Fibroblast of lung (primary cell): ENCODE measurements around the gene EPHB2. TPM values are rescaled to one million over a fixed set of nuclear protein-coding genes. Genes with fewer than 3 reads are reported as not detected.

Experiments
- DNase-seq, 2 donors: peaks; one replicate each; pipeline versions ENCODE4 v3.0.0 to v3.0.0-alpha.2; 2010; ENCODE audit warnings: low read depth in 2 of 2
- H2AFZ ChIP-seq: 2 replicates; pipeline ENCODE4 v1.5.1; 2012; ENCODE audit warnings: low read length, control low read depth, inconsistent platforms
- H3K27ac ChIP-seq: 2 replicates; pipeline ENCODE4 v1.5.1; 2011; ENCODE audit warnings: low read length, control low read depth; ENCODE audit not compliant: insufficient read depth
- H3K27me3 ChIP-seq: 2 replicates; pipeline ENCODE4 v1.5.1; 2011; ENCODE audit warnings: mild to moderate bottlenecking, low read length; ENCODE audit not compliant: control insufficient read depth, insufficient read depth
- H3K36me3 ChIP-seq: 2 replicates; pipeline ENCODE4 v1.5.1; 2011; ENCODE audit warnings: low read length; ENCODE audit not compliant: control insufficient read depth, insufficient read depth
- H3K4me1 ChIP-seq: 2 replicates; pipeline ENCODE4 v1.5.1; 2011; ENCODE audit warnings: low read length; ENCODE audit not compliant: control insufficient read depth, insufficient read depth; ENCODE audit errors: extremely low read depth
- H3K4me2 ChIP-seq: 2 replicates; pipeline ENCODE4 v1.5.1; 2011; ENCODE audit warnings: low read length, control low read depth; ENCODE audit not compliant: insufficient read depth; ENCODE audit errors: extremely low read depth
- H3K4me3 ChIP-seq, 4 experiments: fragments of 200-600 bp in 1 of 4; sonication (generic) in 1 of 4; replicated peaks in 1 of 4; 2 replicates each; pipeline ENCODE4 v1.5.1; 2011 to 2016; ENCODE audit warnings: low read length in 4 of 4, low read depth in 3 of 4, mild to moderate bottlenecking in 3 of 4, control low read depth in 2 of 4, inconsistent platforms in 1 of 4, mixed read lengths in 1 of 4; ENCODE audit not compliant: insufficient read depth in 1 of 4; ENCODE audit errors: control extremely low read depth in 1 of 4
- H3K79me2 ChIP-seq: 2 replicates; pipeline ENCODE4 v1.5.1; 2012; ENCODE audit warnings: mild to moderate bottlenecking, low read length, inconsistent platforms; ENCODE audit not compliant: control insufficient read depth, insufficient read depth
- H3K9ac ChIP-seq: 2 replicates; pipeline ENCODE4 v1.5.1; 2011; ENCODE audit warnings: mild to moderate bottlenecking, low read length, control low read depth; ENCODE audit not compliant: insufficient read depth
- H3K9me3 ChIP-seq: 2 replicates; pipeline ENCODE4 v1.5.1; 2012; ENCODE audit warnings: low read depth, low read length; ENCODE audit not compliant: control insufficient read depth, insufficient read depth
- H4K20me1 ChIP-seq: 2 replicates; pipeline ENCODE4 v1.5.1; 2011; ENCODE audit warnings: low read length; ENCODE audit not compliant: control insufficient read depth, insufficient read depth; ENCODE audit errors: extremely low read depth
- CTCF ChIP-seq, 2 donors: IDR thresholded peaks in 1 of 2; conservative IDR thresholded peaks in 1 of 2; 1 replicate in 1 of 2; 2 replicates in 1 of 2; pipeline ENCODE4 v1.5.1; 2011 to 2012; ENCODE audit warnings: low read length in 2 of 2, control low read depth in 1 of 2, inconsistent platforms in 1 of 2, low read depth in 1 of 2, mild to moderate bottlenecking in 1 of 2
- EZH2 ChIP-seq: IDR thresholded peaks from 2 replicates; pipeline ENCODE4 v1.5.1; 2012; ENCODE audit warnings: low read length, control low read depth, mild to moderate bottlenecking; ENCODE audit errors: missing control alignments
- polyA plus RNA-seq, 2 donors: library from polyadenylated mRNA; depleted of rRNA in 1 of 2; stranded (reverse) in 1 of 2; unstranded in 1 of 2; fragments of >200 nt; gene quantifications; 2 replicates each; pipeline ENCODE4 v1.2.1, GENCODE V29; 2011 to 2012; ENCODE audit warnings: missing spikeins in 1 of 2
- total RNA-seq: library from RNA; depleted of rRNA; stranded (reverse); fragments of >200 nt; gene quantifications from 2 replicates; pipeline ENCODE4 v1.2.1, GENCODE V29; 2014

EPHB2 gene
- total and polyA plus RNA-seq, 2 donors (not counting 1 experiment from before 2014, with no cell fraction given): 4.1 to 11.2 TPM

GRCh38 chr1:22733643-22734042, 23.0 kb downstream of the EPHB2 start:
- H4K20me1 ChIP-seq: no peaks in the 10 kb centered on the region
- H3K27me3 ChIP-seq: no peaks in the 10 kb centered on the region
- peaks cover 5% of the 10 kb centered on the region for H3K4me1 ChIP-seq
- no peak for TF ChIP-seq EZH2
- no peak for TF ChIP-seq CTCF (conservative IDR thresholded peaks at IDR 0.05 in 1 of 2, IDR thresholded peaks at IDR 0.05 in 1 of 2; ENCODE audit: low read depth in 1 of 2, low read length in 2 of 2)
- H3K4me3 ChIP-seq: no peak overlapping the region
- no peak overlapping the region for H3K4me2 ChIP-seq
- H3K27ac ChIP-seq: no peak overlapping the region
- DNase-seq: no peak
- H3K36me3 ChIP-seq: no peaks in the 10 kb centered on the region
- H3K9ac ChIP-seq: no peak overlapping the region
- H3K9me3 ChIP-seq: no peaks in the 10 kb centered on the region
- H3K79me2 ChIP-seq: no peaks in the 10 kb centered on the region
- H2AFZ ChIP-seq: no peak overlapping the region

GRCh38 chr1:22736501-22737080, 26.0 kb downstream of the EPHB2 start:
- Histone ChIP-seq H4K20me1 (no peaks in the 10 kb centered on the region), H3K27ac (no peak overlapping the region), H3K4me2 (no peak overlapping the region), H3K4me1 (peaks cover 18% of the 10 kb centered on the region), H3K4me3 (no peak overlapping the region), H3K27me3 (no peaks in the 10 kb centered on the region), H3K9ac (no peak overlapping the region), H3K36me3 (no peaks in the 10 kb centered on the region), H3K9me3 (no peaks in the 10 kb centered on the region), H3K79me2 (no peaks in the 10 kb centered on the region), H2AFZ (no peak overlapping the region)
- DNase-seq: no peak
- TF ChIP-seq CTCF (conservative IDR thresholded peaks at IDR 0.05 in 1 of 2, IDR thresholded peaks at IDR 0.05 in 1 of 2; ENCODE audit: low read depth in 1 of 2, low read length in 2 of 2) (no peak), EZH2 (no peak)

- no peak for DNase-seq
- Histone ChIP-seq H3K9ac (no peak overlapping the region), H3K79me2 (no peaks in the 10 kb centered on the region), H2AFZ (no peak overlapping the region), H3K27ac (no peak overlapping the region), H3K9me3 (no peaks in the 10 kb centered on the region), H3K27me3 (no peaks in the 10 kb centered on the region), H3K4me3 (no peak overlapping the region), H3K4me1 (peaks cover 18% of the 10 kb centered on the region), H3K4me2 (no peak overlapping the region), H4K20me1 (no peaks in the 10 kb centered on the region), H3K36me3 (no peaks in the 10 kb centered on the region)
- TF ChIP-seq CTCF (conservative IDR thresholded peaks at IDR 0.05 in 1 of 2, IDR thresholded peaks at IDR 0.05 in 1 of 2; ENCODE audit: low read depth in 1 of 2, low read length in 2 of 2): no peak
- no peak for TF ChIP-seq EZH2
Measured at GRCh38 chr1:22737374-22738068, 26.9 kb downstream of the EPHB2 start.
